HepG2 (cell line): Measurements from ENCODE around the gene GNL3. TPM values are rescaled to one million over a fixed set of nuclear protein-coding genes. Genes with fewer than 3 reads are reported as not detected.

Experiments used
- ATAC-seq: fragments of 200-7000 bp; cut with Tn5 transposase; 3 replicates; pipeline ENCODE4 v1.9.1; 2020; ENCODE audit warnings: mild to moderate bottlenecking, moderate library complexity
- BruUV-seq: library from RNA; stranded (reverse); fragments of 400-500 nt; replicated peaks from 2 replicates; lab custom pipeline; 2021; lab: Mats Ljungman, UMichigan
- CTCF ChIA-PET: fragments of 300-600 bp; formaldehyde crosslinking; extraction: SDS; loops from one replicate; lab custom pipeline; 2021; ENCODE audit warnings: low total read pairs, inconsistent platforms, low intra/inter-chr PET ratio; lab: Yijun Ruan, JAX
- POLR2A ChIA-PET: fragments of 350-600 bp; sonication (Branson Sonifier 250); formaldehyde crosslinking; loops from one replicate; lab custom pipeline; 2020; ENCODE audit warnings: antibody characterized with exemption, inconsistent platforms; lab: Yijun Ruan, JAX
- DNase-seq: peaks from one replicate; pipeline ENCODE4 v3.0.0-alpha.2; 2015; ENCODE audit warnings: low spot score
- FAIRE-seq: peaks from 3 replicates; lab custom pipeline; 2011; peaks lifted over from hg19 to GRCh38; lab: Jason Lieb, UNC
- H2AFZ ChIP-seq: one replicate; pipeline ENCODE4 v1.6.1; 2011; ENCODE audit warnings: low read length, inconsistent platforms
- H3K27ac ChIP-seq: fragments of 300-600 bp; 3 replicates; pipeline ENCODE4 v1.8.0; 2011; ENCODE audit warnings: mixed run types, mild to moderate bottlenecking, mixed read lengths, low read length, inconsistent platforms; ENCODE audit not compliant: insufficient read depth; ENCODE audit errors: extremely low read length
- H3K27me3 ChIP-seq, 2 experiments: fragments of 200-600 bp in 1 of 2; 2 replicates in 1 of 2; 3 replicates in 1 of 2; pipeline versions ENCODE4 v1.6.0 to v1.8.0; 2011; ENCODE audit warnings: low read length in 2 of 2, mild to moderate bottlenecking in 2 of 2, moderate library complexity in 2 of 2, inconsistent platforms in 1 of 2; ENCODE audit not compliant: insufficient read depth in 2 of 2, control insufficient read depth in 1 of 2
- H3K36me3 ChIP-seq, 2 experiments: fragments of 200-600 bp in 1 of 2; replicated peaks in 1 of 2; 2 replicates in 1 of 2; 3 replicates in 1 of 2; pipeline versions ENCODE4 v1.5.1 to v1.8.0; 2011; ENCODE audit warnings: low read length in 2 of 2, inconsistent platforms in 1 of 2; ENCODE audit not compliant: insufficient read depth in 2 of 2, control insufficient read depth in 1 of 2
- H3K4me1 ChIP-seq: 2 replicates; pipeline ENCODE4 v1.5.1; 2012; ENCODE audit warnings: low read length, inconsistent platforms; ENCODE audit not compliant: insufficient read depth
- H3K4me2 ChIP-seq: 2 replicates; pipeline ENCODE4 v1.6.0; 2011; ENCODE audit warnings: low read depth, low read length, inconsistent platforms
- H3K4me3 ChIP-seq, 3 experiments: fragments of 200-600 bp in 1 of 3; sonication (generic), shearing (Covaris generic) in 1 of 3; replicated peaks in 1 of 3; 2 replicates each; pipeline ENCODE4 v1.5.1; 2011 to 2016; ENCODE audit warnings: low read length in 3 of 3, inconsistent platforms in 2 of 3, low read depth in 2 of 3, mild to moderate bottlenecking in 2 of 3, control low read depth in 1 of 3, mixed read lengths in 1 of 3; ENCODE audit not compliant: insufficient read depth in 1 of 3
- H3K79me2 ChIP-seq: one replicate; pipeline ENCODE4 v1.6.1; 2011; ENCODE audit warnings: low read length, inconsistent platforms; ENCODE audit not compliant: insufficient read depth
- H3K9ac ChIP-seq: 2 replicates; pipeline ENCODE4 v1.6.0; 2011; ENCODE audit warnings: mild to moderate bottlenecking, low read depth, low read length, inconsistent platforms; ENCODE audit not compliant: insufficient read depth
- H3K9me3 ChIP-seq: 2 replicates; pipeline ENCODE4 v1.5.1; 2012; ENCODE audit warnings: mild to moderate bottlenecking, low read length
- H4K20me1 ChIP-seq: 2 replicates; pipeline ENCODE4 v1.6.0; 2011; ENCODE audit warnings: inconsistent platforms, mild to moderate bottlenecking, low read length, moderate library complexity; ENCODE audit not compliant: insufficient read depth
- HMGXB4 ChIP-seq, 2 experiments: sonication (generic) in 1 of 2; formaldehyde crosslinking in 1 of 2; IDR thresholded peaks; 2 replicates each; pipeline versions ENCODE4 v1.4.0 to v1.6.1; 2018 to 2020; ENCODE audit warnings: missing genetic modification reagents in 2 of 2, borderline replicate concordance in 1 of 2, low read depth in 1 of 2, mild to moderate bottlenecking in 1 of 2, missing biosample characterization in 1 of 2
- PREB ChIP-seq: sonication (generic); formaldehyde crosslinking; IDR thresholded peaks from 2 replicates; pipeline ENCODE4 v1.4.0; 2020; ENCODE audit warnings: missing genetic modification reagents
- ZFX ChIP-seq: sonication (generic); formaldehyde crosslinking; IDR thresholded peaks from 2 replicates; pipeline ENCODE4 v1.4.0; 2020; ENCODE audit warnings: mild to moderate bottlenecking, low read depth, missing genetic modification reagents, moderate library complexity
- ZNF607 ChIP-seq: sonication (generic); formaldehyde crosslinking; IDR thresholded peaks from 2 replicates; pipeline ENCODE4 v1.5.1; 2020; ENCODE audit warnings: missing genetic modification reagents, mild to moderate bottlenecking, borderline replicate concordance
- ZNF609 ChIP-seq: sonication (generic); formaldehyde crosslinking; IDR thresholded peaks from 2 replicates; pipeline ENCODE4 v1.4.0; 2020; ENCODE audit warnings: mild to moderate bottlenecking, missing genetic modification reagents, borderline replicate concordance
- ZNF841 ChIP-seq: sonication (generic); formaldehyde crosslinking; IDR thresholded peaks from 2 replicates; pipeline ENCODE4 v1.8.1; 2023; ENCODE audit warnings: missing genetic modification reagents, borderline replicate concordance
- WGBS: methylation state at CpG from one replicate; pipeline ENCODE4 v1.1.6; 2017; ENCODE audit warnings: low lambda C conversion rate; 5-methylcytosine and 5-hydroxymethylcytosine counted together
- in situ Hi-C: cut with HindIII; loops from 2 replicates; pipeline ENCODE4 v1.10.0; 2017; ENCODE audit warnings: low pct_unique_long_range_greater_than_20kb; ENCODE audit not compliant: extremely low pct_ligation_motif_present
- intact Hi-C: fragments of 100-400 bp; cut with micrococcal nuclease; formaldehyde crosslinking; loops from one replicate; pipeline ENCODE4 v1.10.0; 2022; ENCODE audit not compliant: unreplicated experiment
- polyA plus RNA-seq, 8 experiments: library from polyadenylated mRNA; depleted of rRNA in 3 of 8; stranded (reverse) in 7 of 8; unstranded in 1 of 8; fragments of >200 nt; fragmentation: Illumina TruSeq in 4 of 8; extraction: Trizol in 4 of 8; gene quantifications; 2 replicates each; pipeline versions ENCODE4 v1.2.1 to v1.2.3, GENCODE V29; 2011 to 2016; ENCODE audit warnings: low read depth in 4 of 8, missing spikeins in 1 of 8, mixed read lengths in 1 of 8; ENCODE audit not compliant: insufficient read depth in 1 of 8
- total RNA-seq, 5 experiments: library from RNA; depleted of rRNA; stranded (reverse); fragments of >200 nt; fragmentation: Illumina TruSeq; extraction: Trizol; gene quantifications; 2 replicates each; pipeline ENCODE4 v1.2.3, GENCODE V29; 2016; ENCODE audit warnings: low read depth in 1 of 5

GNL3 gene
- total and polyA plus RNA-seq, 2 of the 13 experiments (the other 11 are each of a cell fraction or from before 2014, with no cell fraction given): 129 to 257 TPM

- TF ChIP-seq ZNF609: no peak
- TF ChIP-seq ZNF841 (CRISPR knock-in tag): no peak
- no peak for TF ChIP-seq PREB (CRISPR knock-in tag)
- TF ChIP-seq ZFX: no peak
Measured at GRCh38 chr3:52679811-52680210, 6.0 kb upstream of the GNL3 start (continued).

- peaks cover 66% of the 10 kb centered on the region for H3K4me1 ChIP-seq
- peaks cover 56% of the 10 kb centered on the region for H3K79me2 ChIP-seq
- in situ Hi-C loops (loop anchor here (10.0 kb wide), 1 partner anchor 227 kb away; the partner anchor contains the start of genes NISCH and TNNC1), intact Hi-C loops (no loop called here)
- 91% methylated on average over 3 of the region's 3 CpGs for WGBS
- no peaks in the 10 kb centered on the region; a peak in 1 of 5 replicates for H3K27me3 ChIP-seq
- no peaks in the 10 kb centered on the region for H3K9me3 ChIP-seq
- POLR2A ChIA-PET: interaction anchor here (1.0 to 1.1 kb wide), 2 partner anchors 24 to 145 kb away, joined by 4 to 8 read pairs; partner anchors contain the start of genes GLT8D1, SPCS1 and UQCC5
- CTCF ChIA-PET: interaction anchor here (1.2 kb wide), 1 partner anchor 210 kb away, joined by 3 read pairs; no protein-coding TSS in a partner anchor
- no peak overlapping the region for H3K4me3 ChIP-seq
- no peak overlapping the region for H2AFZ ChIP-seq
- peak overlapping the region; percentile 45 for H3K4me2 ChIP-seq
- DNase-seq: no peak
- peak overlapping the region; percentile 19; the same call in 1 of the 2 replicates for H3K9ac ChIP-seq
- TF ChIP-seq ZNF607 (CRISPR knock-in tag) (no peak), ZFX (no peak), HMGXB4 (CRISPR knock-in tag; IDR thresholded peaks at IDR 0.05; ENCODE audit: borderline replicate concordance in 1 of 2, low read depth in 1 of 2) (0 out of 4 replicates have a peak, but pooled peaks of 1 of the 2 experiments have one; percentile 15)
- H3K36me3 ChIP-seq: peaks cover 4 to 30% of the 10 kb centered on the region in 2 experiments
- no peaks in the 10 kb centered on the region; the same call in 1 of the 2 replicates for H4K20me1 ChIP-seq
- FAIRE-seq: no peak
- ATAC-seq: no peak
- no TSS peak for BruUV-seq
- peak overlapping the region; percentile 70 for H3K27ac ChIP-seq
Measured at GRCh38 chr3:52681596-52681995, 4.2 kb upstream of the GNL3 start.
